TTC549 (cell line): ENCODE results near the gene MPIG6B.

Experiments
- FAIRE-seq: peaks from 2 replicates; lab custom pipeline; 2012; peaks lifted over from hg19 to GRCh38; lab: Jason Lieb, UNC

MPIG6B gene

DNA sequence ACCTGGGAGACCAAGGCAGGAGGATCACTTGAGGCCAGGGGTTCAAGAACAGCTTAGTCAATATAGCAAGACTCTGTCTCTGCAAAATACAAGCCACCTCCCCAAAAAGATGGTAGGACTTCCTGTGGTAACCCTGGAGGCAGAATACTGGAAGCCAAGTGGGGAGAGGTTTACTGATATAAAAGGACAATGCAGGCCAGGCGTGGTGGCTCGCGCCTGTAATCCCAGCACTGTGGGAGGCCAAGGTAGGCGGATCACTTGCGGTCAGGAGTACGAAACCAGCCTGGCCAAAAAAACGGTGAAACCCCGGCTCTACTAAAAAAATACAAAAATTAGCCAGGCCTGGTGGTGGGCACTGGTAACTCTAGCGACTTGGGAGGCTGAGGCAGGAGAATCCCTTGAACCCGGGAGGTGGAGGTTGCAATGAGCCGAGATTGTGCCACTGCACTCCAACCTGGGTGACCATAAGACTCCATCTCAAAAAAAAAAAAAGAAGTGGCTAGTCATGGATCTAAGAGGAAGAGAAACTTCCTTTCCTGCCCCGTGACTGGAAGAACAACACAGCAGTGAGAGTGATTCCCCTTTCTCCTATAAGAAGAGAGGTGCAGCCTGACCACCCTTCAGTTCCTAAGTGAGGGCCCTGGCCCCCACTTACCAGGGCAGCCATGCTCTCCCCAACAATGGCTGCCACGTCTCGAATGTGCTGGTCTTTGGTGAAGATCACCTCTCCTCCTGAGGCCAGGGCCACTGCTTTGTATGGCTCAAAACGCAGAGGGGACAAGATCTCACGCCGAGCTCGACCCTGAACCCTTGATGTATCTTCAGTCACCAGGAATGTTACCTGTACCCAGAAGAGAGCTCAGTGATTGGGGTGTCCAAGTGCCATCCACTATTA, 45.4 kb downstream of the MPIG6B start:
- no peak for FAIRE-seq

DNA sequence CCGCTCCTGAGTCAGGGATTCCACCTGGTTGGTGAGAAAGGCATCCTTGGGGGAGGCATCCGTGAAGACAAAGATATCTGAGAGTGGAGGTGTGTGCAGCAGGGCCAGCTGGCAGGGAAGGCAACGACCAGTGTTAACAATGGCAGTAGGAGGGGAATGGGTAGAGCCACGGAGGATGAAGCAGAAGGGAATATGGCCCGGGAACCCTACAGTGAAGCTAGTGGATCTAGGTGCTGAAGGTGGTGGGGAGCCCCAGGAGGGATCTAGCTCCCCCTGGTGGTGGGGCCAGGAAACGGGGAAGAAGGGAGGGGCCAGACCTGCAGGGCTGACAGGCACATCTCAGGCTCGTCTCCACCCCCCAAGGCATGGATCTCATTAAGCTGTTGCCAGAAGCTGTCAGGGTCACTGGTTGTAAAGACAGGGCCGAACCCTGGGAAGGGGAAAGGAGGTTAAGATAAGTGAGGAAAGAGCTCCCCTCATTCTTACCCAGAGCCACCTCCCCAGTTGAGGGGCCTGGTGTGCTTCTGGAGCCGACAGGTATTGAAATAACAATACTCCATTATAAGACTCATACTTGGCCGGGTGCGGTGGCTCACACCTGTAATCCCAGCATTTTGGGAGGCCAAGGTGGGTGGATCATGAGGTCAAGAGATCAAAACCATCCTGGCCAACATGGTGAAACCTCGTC, 46.7 kb downstream of the MPIG6B start:
- no peak for FAIRE-seq

DNA sequence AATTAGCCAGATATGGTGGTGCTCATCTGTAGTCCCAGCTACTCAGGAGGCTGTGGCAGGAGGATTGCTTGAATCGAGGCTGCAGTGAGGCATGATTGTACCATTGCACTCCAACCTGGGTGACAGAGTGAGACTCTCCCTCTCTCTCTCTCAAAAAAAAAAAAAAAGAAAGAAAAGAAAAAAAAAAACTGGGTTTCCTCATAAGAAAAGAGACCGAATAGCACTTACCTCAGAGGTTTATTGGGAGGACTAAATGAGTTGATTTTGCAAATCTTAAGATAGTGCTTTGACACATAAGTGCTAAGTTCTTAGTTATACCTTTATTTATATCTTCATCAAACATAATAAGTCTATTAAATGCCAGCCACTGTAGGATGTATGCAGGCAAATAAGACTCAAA, 47.7 kb downstream of the MPIG6B start:
- no peak for FAIRE-seq

DNA sequence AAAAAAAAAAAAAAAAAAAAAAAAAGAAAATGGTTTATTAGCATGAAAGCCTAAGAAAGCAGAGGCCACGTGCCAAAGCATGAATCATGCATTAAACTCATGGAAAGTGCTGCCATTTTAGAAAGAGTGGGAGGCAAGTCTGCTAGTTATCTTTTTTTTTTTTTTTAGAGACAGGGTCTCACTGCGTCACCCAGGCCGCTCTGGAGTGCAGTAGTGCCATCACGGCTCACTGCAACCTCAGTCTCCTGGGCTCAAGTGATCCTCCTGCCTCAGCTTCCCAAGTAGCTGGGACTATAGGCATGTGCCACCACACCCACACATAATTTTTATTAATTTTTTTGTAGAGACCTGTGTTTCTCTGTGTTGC, 48.8 kb downstream of the MPIG6B start:
- FAIRE-seq = no peak

DNA sequence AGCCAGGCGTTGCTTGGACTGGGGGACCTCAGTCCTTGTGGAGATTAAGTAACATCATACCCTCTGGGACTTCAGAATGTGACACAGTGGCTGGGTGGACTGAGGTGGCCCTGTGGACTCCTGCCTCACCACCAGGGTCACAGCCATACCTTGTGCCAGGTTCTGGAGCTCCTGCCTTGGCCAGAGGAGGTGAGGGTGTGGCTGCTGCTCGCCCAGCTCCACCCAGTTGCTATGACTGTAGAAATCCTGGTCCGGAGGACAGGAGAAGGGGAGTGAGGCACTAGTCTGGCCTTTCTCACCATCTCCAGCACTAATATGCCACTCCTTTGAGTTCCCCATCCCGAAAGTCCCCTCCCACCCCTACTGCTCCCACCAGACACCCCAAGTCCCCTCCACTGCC, 52.0 kb downstream of the MPIG6B start:
- FAIRE-seq = no peak

DNA sequence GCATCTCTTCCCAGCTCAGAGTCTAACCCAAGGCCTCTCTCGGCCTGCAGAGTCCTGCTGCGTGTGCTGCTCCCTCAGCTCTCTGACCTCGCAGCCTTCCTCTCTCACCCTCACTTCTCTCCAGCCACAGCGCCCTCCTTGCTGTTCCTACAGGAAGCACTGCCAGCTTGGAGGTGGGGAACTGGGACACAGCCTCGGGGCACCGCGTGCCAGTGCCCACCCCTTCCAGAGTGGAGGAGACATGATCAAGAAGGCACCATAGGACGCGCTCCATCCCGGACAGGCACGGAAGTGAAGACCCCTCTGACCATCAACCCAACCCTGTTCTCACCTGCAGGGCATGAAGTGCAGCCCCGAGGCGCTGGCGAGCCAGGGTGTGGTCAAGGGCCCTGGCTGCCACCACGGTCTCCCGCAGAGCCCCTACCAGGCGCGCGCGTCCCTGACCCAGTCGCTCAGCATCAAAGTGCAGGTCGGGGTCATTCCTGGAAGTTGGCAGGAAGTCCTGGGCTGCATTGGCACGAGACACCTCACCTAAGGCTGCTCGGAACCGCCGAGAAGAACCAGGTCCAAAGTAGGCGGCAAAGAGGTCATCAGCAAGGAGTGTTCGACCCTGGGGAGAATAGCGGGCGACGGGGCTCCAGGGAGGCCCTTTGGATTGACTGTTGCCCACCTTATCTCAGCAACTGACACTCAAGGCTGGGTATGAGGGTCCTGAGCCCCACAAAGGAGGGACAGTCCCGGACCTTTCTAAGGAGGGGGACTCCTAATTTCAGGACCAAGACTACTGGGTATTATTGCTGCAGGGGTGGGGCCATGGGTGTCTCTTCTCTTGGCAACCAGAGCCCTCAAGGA, 52.7 kb downstream of the MPIG6B start:
- FAIRE-seq = no peak
